Fibroblast of the aortic adventitia (primary cell): ENCODE results near the gene KNDC1. TPM values are rescaled to one million over a fixed set of nuclear protein-coding genes. Genes with fewer than 3 reads are reported as not detected.

ENCODE experiments used
- DNase-seq: peaks from one replicate; pipeline ENCODE4 v3.0.0-alpha.2; 2010; ENCODE audit warnings: low read depth
- H3K4me3 ChIP-seq: 2 replicates; pipeline ENCODE4 v1.5.1; 2011; ENCODE audit warnings: low read depth, mild to moderate bottlenecking, control low read depth, low read length, moderate library complexity
- CTCF ChIP-seq: IDR thresholded peaks from 2 replicates; pipeline ENCODE4 v1.5.1; 2011; ENCODE audit warnings: mild to moderate bottlenecking, low read length, control low read depth, inconsistent platforms; ENCODE audit not compliant: insufficient read depth
- total RNA-seq: library from RNA; depleted of rRNA; stranded (reverse); fragments of >200 nt; gene quantifications from 2 replicates; pipeline ENCODE4 v1.2.3, GENCODE V29; 2012; ENCODE audit warnings: low replicate concordance

Gene KNDC1
- total RNA-seq, 1 donor, result under 0.01 TPM

DNA sequence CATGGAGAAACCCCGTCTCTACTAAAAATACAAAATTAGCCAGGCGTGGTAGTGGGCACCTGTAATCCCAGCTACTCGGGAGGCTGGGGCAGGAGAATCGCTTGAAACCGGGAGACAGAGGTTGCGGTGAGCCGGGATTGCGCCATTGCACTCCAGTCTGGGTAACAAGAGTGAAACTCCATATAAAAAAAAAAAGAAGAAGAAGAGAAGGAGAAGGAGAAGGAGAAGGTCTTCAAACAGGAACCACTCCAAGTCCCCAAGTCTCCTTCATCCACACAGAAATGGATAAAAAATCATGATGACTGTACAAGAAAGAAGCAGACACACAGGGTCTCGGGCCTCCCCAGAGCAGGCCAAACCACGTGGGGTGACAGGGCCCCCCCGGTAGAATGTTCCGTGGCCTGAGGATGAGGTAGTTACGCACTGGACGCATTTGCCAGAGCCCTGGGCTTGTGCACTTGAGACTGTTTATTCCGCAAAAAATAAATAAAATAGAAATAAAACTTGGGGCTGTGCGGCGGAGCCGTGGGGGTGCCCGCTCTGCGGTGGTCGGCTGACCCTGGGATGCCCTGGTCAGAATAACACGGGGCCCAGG, 93.4 kb downstream of the KNDC1 start:
- TF ChIP-seq CTCF, result no peak
- DNase-seq, result no peak
- no peak overlapping the region for H3K4me3 ChIP-seq

- no peak overlapping the region for H3K4me3 ChIP-seq
- no peak for TF ChIP-seq CTCF
- no peak for DNase-seq
Observed at GRCh38 chr10:133254421-133255120, 94.6 kb downstream of the KNDC1 start.

GRCh38 chr10:133255323-133255722, 95.3 kb downstream of the KNDC1 start:
- DNase-seq, result no peak
- TF ChIP-seq CTCF, result no peak
- H3K4me3 ChIP-seq, result no peak overlapping the region

- DNase-seq, result peak; percentile 32
- peak; percentile 50 for TF ChIP-seq CTCF
- no peak overlapping the region for H3K4me3 ChIP-seq
Observed at GRCh38 chr10:133257489-133258065, 97.6 kb downstream of the KNDC1 start.

DNA sequence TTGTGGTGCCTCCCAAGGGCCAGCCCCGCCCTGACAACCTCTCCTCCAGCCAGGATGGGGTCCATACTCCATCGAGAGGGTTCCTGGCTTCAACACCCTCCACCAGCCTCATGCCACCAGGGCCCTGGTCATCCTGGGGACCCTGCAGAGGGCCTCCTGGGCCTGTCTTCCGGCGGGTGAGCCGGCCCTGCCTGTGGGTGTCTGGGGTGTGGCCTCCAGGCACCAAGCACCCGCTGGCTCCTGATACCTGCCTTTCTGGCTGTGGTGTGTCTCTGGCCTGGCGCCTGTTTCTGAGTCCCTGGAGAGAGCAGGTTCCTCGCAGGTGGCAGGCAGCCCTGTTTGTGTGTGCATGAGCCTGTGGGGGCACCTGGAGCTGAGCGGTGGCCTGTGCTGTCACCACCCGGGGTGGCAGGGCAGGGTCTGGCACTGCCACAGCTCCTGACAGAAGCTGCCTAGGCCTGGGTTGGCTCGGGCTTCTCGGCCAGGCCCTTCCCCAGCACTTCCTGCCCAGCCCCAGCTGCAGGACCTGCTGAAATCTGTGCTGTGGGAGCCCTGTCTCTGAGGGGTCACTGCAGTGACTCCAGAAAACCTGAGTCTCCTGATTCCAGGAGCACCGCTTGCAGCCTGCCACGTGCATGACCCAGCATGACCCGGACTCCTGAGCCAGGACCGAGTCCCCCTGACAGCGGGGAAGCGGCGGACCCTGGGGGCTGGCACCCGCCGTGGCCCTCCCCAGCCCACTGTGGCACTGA, 98.2 kb downstream of the KNDC1 start:
- TF ChIP-seq CTCF, result no peak
- H3K4me3 ChIP-seq, result no peak overlapping the region
- DNase-seq, result no peak

GRCh38 chr10:133258818-133259601, 99.0 kb downstream of the KNDC1 start:
- H3K4me3 ChIP-seq, result no peak overlapping the region
- TF ChIP-seq CTCF, result no peak
- peak; percentile 99 for DNase-seq
